Measurements from ENCODE around the gene EIF5.

Gene EIF5

GRCh38 chr14:103374121-103374520 lies 40.1 kb downstream of the EIF5 start:
- no peak for DNase-seq

GRCh38 chr14:103377522-103378037 lies 43.5 kb downstream of the EIF5 start:
- no peak for DNase-seq

GRCh38 chr14:103378038-103378854 lies 44.2 kb downstream of the EIF5 start:
- no peak for DNase-seq

GRCh38 chr14:103380719-103381377 lies 46.8 kb downstream of the EIF5 start:
- DNase-seq, result no peak

GRCh38 chr14:103382376-103382775 lies 48.3 kb downstream of the EIF5 start:
- DNase-seq, result no peak

- DNase-seq, result no peak
Measured at GRCh38 chr14:103384450-103385151, 50.6 kb downstream of the EIF5 start.

- peak; percentile 96 to 97 for DNase-seq
Measured at GRCh38 chr14:103385152-103385928, 51.3 kb downstream of the EIF5 start, which contains the start of gene MARK3. Gene MARK3 (plus strand): TSS chr14:103385415. CDS start chr14:103386030, 615 bp downstream.

- peak; percentile 31 to 47 for DNase-seq
Measured at GRCh38 chr14:103385929-103386712, 52.1 kb downstream of the EIF5 start.

- DNase-seq, result no peak
Measured at GRCh38 chr14:103386713-103387329, 52.8 kb downstream of the EIF5 start.

GRCh38 chr14:103388664-103389063 lies 54.6 kb downstream of the EIF5 start:
- no peak for DNase-seq

- no peak for DNase-seq
Measured at GRCh38 chr14:103390605-103391004, 56.6 kb downstream of the EIF5 start.

GRCh38 chr14:103391048-103391447 lies 57.0 kb downstream of the EIF5 start:
- peak in 1 of 2 experiments; percentile 34 for DNase-seq

- DNase-seq, result no peak
Measured at GRCh38 chr14:103392106-103392505, 58.1 kb downstream of the EIF5 start.

- DNase-seq, result no peak
Measured at GRCh38 chr14:103392572-103392971, 58.5 kb downstream of the EIF5 start.

GRCh38 chr14:103393070-103393469 lies 59.0 kb downstream of the EIF5 start:
- DNase-seq, result no peak

GRCh38 chr14:103393676-103394626 lies 59.9 kb downstream of the EIF5 start:
- no peak for DNase-seq
